ENCODE data around the gene DAB1.
A peak's percentile ranks its signal among the peaks of the same experiment; 100 is the strongest.

The DAB1 gene

DNA sequence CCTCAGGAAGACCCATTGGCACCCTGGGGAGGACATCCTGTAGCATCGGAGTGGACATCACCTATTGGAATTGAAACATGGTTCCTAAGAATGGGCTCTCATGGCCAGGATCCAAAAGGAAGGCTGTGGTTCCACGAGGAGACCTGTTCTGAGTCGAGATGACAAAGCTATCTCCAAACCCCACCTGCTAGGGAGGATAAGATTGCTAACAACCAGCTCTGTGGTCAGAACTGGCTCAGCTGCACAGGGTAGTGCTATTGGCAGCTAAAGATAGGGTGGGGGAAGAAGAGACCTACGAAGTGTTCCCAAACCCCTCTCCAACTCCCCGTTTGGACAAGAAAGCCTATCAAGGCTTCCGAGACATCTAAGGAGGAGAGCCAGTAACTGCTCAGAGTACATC is 440.4 kb downstream of the DAB1 start:
- TF ChIP-seq, protein P1, sequence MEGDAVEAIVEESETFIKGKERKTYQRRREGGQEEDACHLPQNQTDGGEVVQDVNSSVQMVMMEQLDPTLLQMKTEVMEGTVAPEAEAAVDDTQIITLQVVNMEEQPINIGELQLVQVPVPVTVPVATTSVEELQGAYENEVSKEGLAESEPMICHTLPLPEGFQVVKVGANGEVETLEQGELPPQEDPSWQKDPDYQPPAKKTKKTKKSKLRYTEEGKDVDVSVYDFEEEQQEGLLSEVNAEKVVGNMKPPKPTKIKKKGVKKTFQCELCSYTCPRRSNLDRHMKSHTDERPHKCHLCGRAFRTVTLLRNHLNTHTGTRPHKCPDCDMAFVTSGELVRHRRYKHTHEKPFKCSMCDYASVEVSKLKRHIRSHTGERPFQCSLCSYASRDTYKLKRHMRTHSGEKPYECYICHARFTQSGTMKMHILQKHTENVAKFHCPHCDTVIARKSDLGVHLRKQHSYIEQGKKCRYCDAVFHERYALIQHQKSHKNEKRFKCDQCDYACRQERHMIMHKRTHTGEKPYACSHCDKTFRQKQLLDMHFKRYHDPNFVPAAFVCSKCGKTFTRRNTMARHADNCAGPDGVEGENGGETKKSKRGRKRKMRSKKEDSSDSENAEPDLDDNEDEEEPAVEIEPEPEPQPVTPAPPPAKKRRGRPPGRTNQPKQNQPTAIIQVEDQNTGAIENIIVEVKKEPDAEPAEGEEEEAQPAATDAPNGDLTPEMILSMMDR (IDR thresholded peaks at IDR 0.05; ENCODE audit: low read depth, low read length), result no peak
- no peak overlapping the region for H3K4me3 ChIP-seq (replicated peaks in 1 of 2; ENCODE audit: low read depth in 2 of 2, low read length in 2 of 2)
- DNase-seq (ENCODE audit: low read depth in 2 of 2), result no peak

DNA sequence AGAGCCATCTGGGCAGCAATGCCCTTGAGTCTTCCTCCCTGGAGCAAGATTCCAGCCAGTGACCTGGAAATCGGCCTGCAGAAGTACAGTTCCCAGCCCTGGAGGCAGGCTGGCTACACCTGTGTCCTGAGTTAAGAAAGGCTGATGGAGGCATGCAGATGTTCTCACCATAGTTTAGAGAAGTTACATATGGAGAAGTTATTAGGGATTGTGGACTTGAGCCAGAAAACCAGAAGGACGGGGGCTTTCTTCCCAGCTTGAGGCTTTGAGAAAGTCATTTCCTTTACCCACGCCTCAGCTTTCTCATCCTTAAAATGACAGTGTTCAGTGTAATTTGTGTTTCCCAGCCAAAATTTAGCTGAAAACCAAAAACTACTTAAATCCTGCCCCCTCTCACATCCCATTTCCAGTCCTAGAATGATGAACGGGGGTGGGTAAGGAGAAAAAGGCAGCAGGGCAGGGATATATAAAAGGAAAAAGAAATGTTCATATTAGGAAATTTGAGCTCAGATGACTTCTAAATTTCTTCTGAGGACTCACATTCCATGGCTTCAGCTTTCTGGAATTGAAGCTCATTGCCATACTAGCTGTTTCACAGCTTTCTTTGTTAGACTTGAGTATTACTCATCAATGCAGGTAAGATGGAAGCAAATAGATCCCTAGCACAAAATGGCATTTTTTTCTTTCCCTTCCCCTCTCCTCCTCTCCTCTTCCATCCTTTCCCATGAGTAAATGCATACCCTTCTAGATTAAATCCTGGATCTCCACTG is 443.7 kb downstream of the DAB1 start:
- DNase-seq (ENCODE audit: low read depth in 2 of 2), result no peak
- TF ChIP-seq, protein P1 (IDR thresholded peaks at IDR 0.05; ENCODE audit: low read depth, low read length), result no peak
- H3K4me3 ChIP-seq (replicated peaks in 1 of 2; ENCODE audit: low read depth in 2 of 2, low read length in 2 of 2), result no peak overlapping the region

DNA sequence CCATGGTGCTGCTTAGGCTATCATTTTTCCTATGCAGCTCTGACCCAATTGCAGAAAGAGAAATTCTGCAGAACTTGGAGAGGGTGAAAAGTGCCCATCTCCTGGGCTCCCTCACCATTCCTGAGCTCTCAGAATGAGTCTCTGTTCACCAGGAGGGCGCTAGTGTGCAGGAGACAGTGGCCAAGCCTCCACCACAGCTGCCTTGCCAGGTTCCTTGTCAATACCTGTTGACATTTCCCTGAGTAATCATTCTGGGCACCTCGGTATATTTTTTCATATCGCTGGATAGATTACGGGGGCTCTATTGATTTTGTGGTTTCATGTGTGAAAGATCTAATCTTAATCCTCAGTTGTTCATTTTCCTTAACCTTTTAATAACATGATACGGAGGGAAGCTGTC is 445.0 kb downstream of the DAB1 start:
- TF ChIP-seq, protein P1 (IDR thresholded peaks at IDR 0.05; ENCODE audit: low read depth, low read length), result no peak

DNA sequence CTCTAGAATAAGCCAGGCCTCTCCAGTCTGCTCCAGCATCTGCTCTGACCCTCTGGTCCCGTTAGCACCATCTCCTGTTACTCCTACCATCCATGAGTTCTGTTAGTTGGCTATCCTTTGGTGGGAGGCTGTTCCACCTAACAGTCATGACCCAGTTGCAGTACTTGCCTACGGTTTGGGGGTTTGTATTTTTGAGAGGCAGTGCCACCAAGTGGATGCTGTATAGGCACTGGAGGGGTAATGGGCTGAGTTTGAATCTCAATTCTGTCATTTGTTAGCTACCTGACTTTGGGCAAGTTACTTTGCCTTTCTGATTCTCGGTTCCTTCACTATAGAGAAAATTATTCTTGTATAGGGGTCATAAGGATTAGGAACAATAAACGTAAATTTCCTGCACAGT is 445.9 kb downstream of the DAB1 start:
- peak in 1 of 2 donors; percentile 9 for DNase-seq (ENCODE audit: low read depth in 2 of 2)
- no peak overlapping the region for H3K4me3 ChIP-seq (replicated peaks in 1 of 2; ENCODE audit: low read depth in 2 of 2, low read length in 2 of 2)
- TF ChIP-seq, protein P1 (IDR thresholded peaks at IDR 0.05; ENCODE audit: low read depth, low read length), result no peak

More for the DNA sequence above, 445.0 kb downstream of the DAB1 start:
- H3K4me3 ChIP-seq (replicated peaks in 1 of 2; ENCODE audit: low read depth in 2 of 2, low read length in 2 of 2), result no peak overlapping the region
- DNase-seq (ENCODE audit: low read depth in 2 of 2), result no peak

DNA sequence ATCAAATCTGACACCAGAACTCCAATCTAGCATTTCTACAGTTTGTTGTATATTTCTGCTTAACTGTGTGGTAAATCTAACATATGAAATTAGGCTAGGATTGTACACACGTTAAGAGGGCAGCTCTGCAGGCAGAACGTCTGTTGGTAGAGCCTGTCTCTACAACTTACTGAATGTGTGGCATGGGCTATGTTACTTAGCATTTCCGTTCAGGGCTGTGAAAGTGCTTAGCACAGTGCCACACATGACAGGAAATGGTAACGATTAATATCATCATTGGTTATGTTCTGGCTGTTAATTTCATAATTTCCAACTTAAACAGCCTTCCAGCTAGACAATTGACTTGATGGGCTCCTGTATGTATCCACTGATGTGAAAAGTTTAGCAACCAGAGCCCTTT is 448.4 kb downstream of the DAB1 start:
- TF ChIP-seq, protein P1 (IDR thresholded peaks at IDR 0.05; ENCODE audit: low read depth, low read length), result no peak
- no peak for DNase-seq (ENCODE audit: low read depth in 2 of 2)

DNA sequence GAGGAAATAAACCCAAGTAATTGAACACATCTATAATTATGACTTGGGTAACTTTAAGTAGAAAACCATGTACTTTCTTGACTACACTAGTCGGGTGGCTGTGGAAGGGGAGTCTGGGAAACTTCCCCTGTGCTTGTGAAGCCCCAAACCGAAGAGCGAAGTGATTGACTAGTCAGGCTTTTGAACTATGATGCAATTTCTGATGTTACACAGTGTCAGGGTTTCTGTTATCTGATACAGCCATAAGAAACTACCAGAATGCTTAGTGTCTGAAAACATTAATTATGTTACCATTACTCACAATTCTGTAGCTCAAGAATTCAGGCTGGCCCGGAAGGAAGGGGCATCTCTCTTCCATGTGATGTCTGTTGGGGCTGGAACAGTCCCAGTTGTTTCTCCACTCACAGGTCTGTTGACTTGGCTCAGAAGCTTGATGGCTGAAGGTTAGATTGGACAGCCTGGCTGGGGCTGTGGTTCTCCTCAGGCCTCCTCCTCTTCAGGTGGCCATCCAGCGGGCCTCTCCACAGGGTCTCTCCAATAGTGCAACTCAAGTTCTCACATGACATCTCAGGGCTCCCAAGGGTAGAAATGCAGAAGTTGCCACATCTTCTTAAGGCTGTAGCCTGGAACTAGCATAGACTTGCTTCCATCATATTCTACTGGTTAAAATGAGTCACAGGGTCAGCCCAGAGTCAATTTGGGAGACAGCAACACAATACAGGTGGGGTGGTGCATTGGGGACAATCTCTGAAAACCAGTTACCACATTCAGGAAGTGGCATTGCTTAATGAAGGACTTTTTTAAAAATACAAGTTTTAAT is 449.7 kb downstream of the DAB1 start:
- no peak overlapping the region for H3K4me3 ChIP-seq (replicated peaks in 1 of 2; ENCODE audit: low read depth in 2 of 2, low read length in 2 of 2)
- DNase-seq (ENCODE audit: low read depth in 2 of 2), result no peak
- TF ChIP-seq, protein P1 (IDR thresholded peaks at IDR 0.05; ENCODE audit: low read depth, low read length), result no peak

More for the DNA sequence above, 448.4 kb downstream of the DAB1 start:
- no peak overlapping the region for H3K4me3 ChIP-seq (replicated peaks in 1 of 2; ENCODE audit: low read depth in 2 of 2, low read length in 2 of 2)

All from cardiac fibroblast (primary cell).